GM19463 (cell line): ENCODE data around the gene EGR4.

Experiments used
- ATAC-seq: cut with Tn5 transposase; IDR thresholded peaks from one replicate; pipeline ENCODE4 v1.9.1; 2021; ENCODE audit warnings: mild to moderate bottlenecking, moderate library complexity; ENCODE audit not compliant: unreplicated experiment

The EGR4 gene

DNA sequence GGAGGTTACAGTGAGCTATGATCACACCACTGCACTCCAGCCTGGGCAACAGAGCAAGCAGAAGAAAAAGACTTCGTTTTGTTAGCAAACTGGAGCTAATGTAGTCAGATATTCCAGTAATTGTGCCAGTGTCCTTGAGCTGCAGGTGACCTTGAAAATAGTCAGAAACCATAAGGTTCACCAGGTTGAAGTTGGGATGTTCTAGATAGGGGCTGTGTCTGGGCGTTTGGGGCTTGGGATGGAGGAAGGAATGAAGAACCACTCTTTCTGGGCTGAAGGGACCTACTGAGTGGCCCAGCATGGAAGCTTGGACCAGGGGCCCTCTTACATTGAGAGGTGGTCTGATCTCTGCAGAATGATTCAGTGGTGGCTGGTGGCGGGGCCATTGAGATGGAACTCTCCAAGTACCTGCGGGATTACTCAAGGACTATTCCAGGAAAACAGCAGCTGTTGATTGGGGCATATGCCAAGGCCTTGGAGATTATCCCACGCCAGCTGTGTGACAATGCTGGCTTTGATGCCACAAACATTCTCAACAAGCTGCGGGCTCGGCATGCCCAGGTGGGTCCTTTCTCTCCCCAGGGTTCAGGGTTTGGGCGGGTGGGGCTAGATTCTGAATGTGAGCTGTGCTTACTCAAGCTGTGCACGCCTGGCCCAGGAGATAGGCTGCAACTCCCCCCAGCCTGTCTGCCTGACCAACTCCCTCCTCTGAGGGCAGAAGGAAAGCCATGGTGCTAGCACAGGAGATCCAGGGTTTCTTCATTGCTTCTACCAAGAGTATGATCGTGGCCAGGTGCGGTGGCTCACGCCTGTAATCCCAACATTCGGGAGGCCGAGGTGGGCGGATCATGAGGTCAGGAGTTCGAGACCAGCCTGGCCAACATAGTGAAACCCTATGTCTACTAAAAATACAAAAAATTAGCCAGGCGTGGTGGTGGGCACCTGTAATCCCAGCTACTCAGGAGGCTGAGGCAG is 42.2 kb downstream of the EGR4 start:
- ATAC-seq = no peak

DNA sequence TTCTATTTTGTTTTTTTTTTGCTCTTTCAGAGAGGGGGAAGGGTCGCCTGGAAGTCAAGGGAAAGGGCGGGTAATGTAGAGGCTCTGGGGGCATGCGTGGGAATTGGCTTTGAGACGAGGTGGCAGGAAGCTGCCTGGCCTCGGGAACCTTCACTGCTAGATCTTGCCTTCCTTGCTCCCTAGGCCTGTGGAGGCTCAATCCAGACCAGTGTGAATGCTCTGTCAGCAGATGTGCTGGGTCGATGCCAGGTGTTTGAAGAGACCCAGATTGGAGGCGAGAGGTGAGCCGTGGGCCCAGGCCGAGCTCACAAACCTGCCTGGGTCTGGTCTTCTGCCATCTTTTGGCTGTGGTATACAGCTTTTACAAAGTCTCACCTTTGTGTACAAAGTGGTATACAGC is 43.7 kb downstream of the EGR4 start:
- no peak for ATAC-seq

DNA sequence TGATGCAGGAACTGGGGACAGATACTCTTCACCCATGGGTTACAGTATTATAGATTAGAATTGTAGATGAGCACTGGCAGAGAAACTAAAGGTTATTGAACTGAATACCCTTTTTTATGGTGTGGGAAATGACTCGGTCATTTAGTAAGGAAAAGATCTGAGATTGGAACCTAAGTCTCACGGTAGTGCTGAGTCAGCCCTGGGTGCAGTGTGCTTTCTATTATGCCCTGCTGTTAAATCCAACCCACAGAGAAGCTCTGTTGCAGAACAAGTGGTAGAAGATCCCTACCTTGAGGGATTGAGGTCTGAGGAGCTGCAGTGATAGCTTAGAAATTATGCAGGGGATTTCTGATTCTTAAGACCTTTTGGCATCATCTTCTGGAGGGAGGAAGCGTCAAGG is 46.5 kb downstream of the EGR4 start:
- ATAC-seq = no peak

DNA sequence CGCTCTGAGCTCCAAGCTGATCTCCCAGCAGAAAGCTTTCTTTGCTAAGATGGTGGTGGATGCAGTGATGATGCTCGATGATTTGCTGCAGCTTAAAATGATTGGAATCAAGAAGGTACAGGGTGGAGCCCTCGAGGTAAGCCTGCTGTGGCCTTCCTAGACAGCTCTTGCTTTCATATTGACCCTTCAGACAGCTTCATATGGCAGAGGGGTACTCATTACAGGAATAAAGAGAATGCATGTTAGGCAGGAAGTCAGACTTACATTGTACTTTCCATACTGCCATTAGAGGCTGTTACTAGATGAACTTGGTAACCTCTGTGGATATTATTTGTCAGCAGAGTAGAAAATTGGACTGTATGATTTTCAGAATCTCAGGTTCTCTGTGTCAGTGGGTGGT is 48.8 kb downstream of the EGR4 start:
- no peak for ATAC-seq

DNA sequence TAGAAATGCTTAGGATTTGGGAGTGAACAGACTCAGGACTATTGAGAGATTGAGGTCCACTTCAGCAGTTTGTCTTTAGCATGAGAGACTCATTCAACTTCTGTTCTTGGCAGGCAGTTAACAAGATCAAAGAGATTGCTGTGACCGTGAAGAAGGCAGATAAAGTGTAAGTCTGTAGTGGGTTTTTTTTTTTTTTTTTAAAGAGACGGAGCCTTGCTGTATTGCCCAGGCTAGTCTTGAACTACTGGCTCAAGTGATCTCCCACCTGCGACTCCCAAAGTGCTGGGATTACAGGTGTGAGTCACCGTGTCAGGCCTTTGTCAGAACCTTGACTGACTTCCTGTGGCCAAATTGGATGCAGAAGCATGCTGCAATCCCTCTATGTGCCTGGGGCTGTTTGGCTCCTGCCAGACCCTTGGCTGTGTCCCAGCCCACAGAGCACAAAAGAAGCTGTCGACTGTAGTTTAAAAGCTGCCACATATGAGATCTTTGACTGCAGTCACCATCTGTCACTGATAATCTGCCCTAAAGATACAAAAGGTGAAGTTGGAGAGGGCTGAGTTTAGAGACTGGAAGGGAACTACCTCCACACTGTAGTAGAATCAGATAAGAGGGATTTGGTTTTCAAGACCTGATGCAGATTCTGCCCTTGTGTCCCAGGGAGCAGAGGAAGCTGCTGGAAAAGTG is 49.3 kb downstream of the EGR4 start:
- no peak for ATAC-seq
